Adipocyte (in vitro differentiated cells): ENCODE measurements around the gene STING1.

Experiments used
- DNase-seq: peaks from one replicate; pipeline ENCODE4 v3.0.0-alpha.2; 2015; ENCODE audit warnings: low read depth
- H3K27me3 ChIP-seq: replicated peaks from 2 replicates; pipeline ENCODE4 v1.7.0; 2013; ENCODE audit warnings: mild to moderate bottlenecking, low read length, moderate library complexity; ENCODE audit not compliant: control insufficient read depth, insufficient read depth
- H3K36me3 ChIP-seq: 2 replicates; pipeline ENCODE4 v1.7.0; 2013; ENCODE audit warnings: low read length, mild to moderate bottlenecking, moderate library complexity; ENCODE audit not compliant: control insufficient read depth, insufficient read depth, severe bottlenecking
- H3K4me1 ChIP-seq: 2 replicates; pipeline ENCODE4 v1.7.0; 2013; ENCODE audit warnings: mild to moderate bottlenecking, low read length, moderate library complexity; ENCODE audit not compliant: control insufficient read depth, insufficient read depth
- H3K4me3 ChIP-seq: 2 replicates; pipeline ENCODE4 v1.7.0; 2013; ENCODE audit warnings: mild to moderate bottlenecking, low read length, moderate library complexity
- H3K9ac ChIP-seq: 2 replicates; pipeline ENCODE4 v1.7.0; 2013; ENCODE audit warnings: mild to moderate bottlenecking, low read length, moderate library complexity
- H3K9me3 ChIP-seq: 2 replicates; pipeline ENCODE4 v1.7.0; 2013; ENCODE audit warnings: mild to moderate bottlenecking, low read length, moderate library complexity; ENCODE audit not compliant: control insufficient read depth

The STING1 gene

DNA sequence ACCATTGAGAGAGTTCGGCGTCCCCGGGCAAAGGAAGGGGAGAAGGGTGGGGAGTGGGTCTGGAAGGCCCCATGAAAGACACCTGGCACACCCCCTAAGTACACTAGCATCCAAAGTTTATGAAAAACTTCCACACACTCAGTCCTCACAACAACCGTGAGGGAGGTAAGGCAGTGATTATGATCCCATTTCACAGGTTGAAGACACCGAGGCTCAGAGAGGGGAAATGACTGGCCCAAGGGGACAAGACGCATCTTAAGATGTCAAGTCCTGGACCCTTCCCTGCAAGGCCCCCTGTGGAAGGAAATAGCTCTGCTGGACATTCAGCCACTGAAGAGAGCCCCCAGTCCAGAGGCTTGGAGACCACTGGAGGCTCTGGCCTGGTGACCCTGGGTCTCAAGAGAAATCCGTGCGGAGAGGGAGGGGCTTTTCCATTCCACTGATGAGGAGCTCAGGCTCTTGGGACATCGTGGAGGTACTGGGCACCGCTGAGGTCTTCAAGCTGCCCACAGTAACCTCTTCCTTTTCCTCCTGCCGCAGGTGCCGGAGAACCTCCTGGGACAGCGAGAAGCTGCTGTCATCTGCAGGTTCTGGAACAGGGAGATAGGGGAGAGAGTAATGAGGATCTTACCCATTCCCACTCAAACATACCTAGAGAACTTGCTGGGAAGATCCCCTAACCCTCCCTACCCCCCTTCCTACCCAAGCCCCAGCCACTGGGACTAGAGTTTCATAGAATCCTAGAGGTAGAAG is 6.5 kb downstream of the STING1 start:
- Histone ChIP-seq H3K4me1 (peaks cover 37% of the 10 kb centered on the region), H3K9ac (no peak overlapping the region), H3K4me3 (no peak overlapping the region), H3K9me3 (no peaks in the 10 kb centered on the region), H3K36me3 (peaks cover 23% of the 10 kb centered on the region), H3K27me3 (no peaks in the 10 kb centered on the region)
- no peak for DNase-seq

DNA sequence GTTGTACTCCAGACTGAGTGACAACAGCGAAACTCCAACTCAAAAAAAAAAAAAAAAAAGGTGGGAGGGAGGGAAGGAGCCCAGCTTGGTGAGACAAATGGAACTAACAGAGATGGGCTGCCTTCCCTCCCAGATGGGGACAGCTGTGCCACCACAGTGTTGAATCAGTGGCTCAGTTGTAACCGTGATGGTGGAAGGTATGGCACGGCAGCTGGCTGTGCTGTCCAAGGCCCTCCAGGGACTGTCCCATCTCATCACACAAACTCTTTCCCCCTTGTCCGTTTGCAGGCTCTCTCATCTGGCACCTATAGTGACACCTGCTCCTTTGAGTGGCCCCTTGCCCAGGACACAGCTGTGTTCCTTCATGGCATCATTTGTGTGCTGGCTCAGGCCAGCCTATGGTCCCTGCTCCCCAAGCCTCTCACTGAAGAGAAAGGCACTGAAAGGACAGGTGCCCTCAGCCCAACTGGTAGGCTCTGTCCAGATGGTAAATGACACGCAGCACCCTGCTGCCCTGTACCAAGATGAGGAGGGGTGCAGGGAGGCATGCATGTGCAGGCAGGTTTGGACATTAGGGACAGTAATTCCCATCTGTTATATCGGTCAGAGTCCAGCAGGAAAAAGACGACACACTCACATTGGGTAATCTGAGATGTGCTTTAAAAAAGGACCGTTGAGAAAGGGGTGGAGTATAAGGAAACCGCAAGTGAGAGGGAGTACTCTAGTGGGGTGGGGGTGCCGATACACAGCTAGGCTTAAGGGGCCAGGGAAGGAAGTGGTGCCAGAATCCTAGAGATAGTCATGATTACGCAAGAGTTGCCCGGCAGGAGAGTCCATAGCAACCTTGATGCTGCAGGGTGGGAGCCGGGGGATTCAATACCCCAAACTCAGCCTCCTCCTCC is 7.4 kb downstream of the STING1 start:
- H3K9me3 ChIP-seq = no peaks in the 10 kb centered on the region
- H3K36me3 ChIP-seq = peaks cover 23% of the 10 kb centered on the region
- no peak overlapping the region for H3K4me3 ChIP-seq
- DNase-seq = peak; percentile 60
- no peak overlapping the region for H3K9ac ChIP-seq
- H3K4me1 ChIP-seq = peaks cover 34% of the 10 kb centered on the region
- H3K27me3 ChIP-seq = no peaks in the 10 kb centered on the region

- peak; percentile 23 for DNase-seq
- no peaks in the 10 kb centered on the region for H3K9me3 ChIP-seq
- H3K4me3 ChIP-seq = no peak overlapping the region
- peaks cover 23% of the 10 kb centered on the region for H3K36me3 ChIP-seq
- H3K27me3 ChIP-seq = no peaks in the 10 kb centered on the region
- peaks cover 44% of the 10 kb centered on the region for H3K4me1 ChIP-seq
- H3K9ac ChIP-seq = peak overlapping the region; percentile 48
Observed at GRCh38 chr5:139473565-139473964, 9.0 kb downstream of the STING1 start.

DNA sequence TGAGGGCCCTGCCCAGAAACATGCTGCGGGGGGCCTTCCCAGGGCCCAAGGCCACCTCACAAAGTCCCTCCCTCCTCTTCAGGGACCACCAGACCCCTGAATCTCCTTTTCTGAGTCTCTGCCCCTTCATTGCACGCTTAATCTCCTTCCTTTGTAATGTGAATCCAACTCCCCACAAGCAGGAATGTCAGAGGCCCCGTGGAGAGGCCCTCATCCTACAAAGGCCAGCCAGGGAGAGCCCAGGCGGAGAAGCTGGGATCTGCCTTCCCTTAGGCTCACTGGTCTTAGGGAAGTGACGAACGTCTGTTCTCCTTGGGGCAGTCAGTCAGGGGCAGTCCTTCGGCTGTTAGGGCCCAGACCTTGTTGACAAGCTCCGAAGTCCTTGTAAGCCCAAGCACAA is 9.5 kb downstream of the STING1 start:
- H3K27me3 ChIP-seq = no peaks in the 10 kb centered on the region
- peaks cover 19% of the 10 kb centered on the region for H3K36me3 ChIP-seq
- H3K4me1 ChIP-seq = peaks cover 48% of the 10 kb centered on the region
- no peaks in the 10 kb centered on the region for H3K9me3 ChIP-seq
- H3K9ac ChIP-seq = peak overlapping the region; percentile 48
- H3K4me3 ChIP-seq = no peak overlapping the region
- peak; percentile 40 for DNase-seq

- H3K4me1 ChIP-seq = peaks cover 49% of the 10 kb centered on the region
- H3K9ac ChIP-seq = peak overlapping the region; percentile 48
- peaks cover 13% of the 10 kb centered on the region for H3K36me3 ChIP-seq
- no peaks in the 10 kb centered on the region for H3K9me3 ChIP-seq
- H3K27me3 ChIP-seq = no peaks in the 10 kb centered on the region
- no peak for DNase-seq
- no peak overlapping the region for H3K4me3 ChIP-seq
Observed at GRCh38 chr5:139472386-139473030, 10.1 kb downstream of the STING1 start.

DNA sequence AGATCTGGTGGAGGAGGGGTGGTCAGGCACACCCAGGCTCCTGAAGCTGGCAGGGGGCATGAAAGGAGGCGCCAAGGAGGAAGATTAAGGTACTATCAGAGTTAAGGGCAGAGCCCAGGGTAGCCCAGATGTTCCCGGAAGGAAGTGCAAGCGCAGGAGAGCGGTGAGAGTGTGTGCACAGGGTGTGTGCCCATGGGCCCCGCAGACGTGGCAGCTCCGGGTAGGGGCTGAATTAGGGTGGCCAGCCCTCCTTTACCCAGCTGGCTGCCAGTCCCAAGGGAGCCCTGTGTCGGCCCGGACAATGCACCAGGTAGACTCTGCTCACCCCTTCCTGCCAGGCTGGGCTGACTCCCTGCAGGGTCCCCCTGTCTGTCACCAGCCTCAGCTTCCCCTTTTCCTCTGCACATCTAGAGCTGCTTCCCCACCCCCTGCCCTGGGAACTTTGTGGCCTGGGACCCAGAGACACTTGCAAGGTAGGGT is 11.7 kb downstream of the STING1 start, which contains the start of gene SMIM33:
SMIM33 (plus strand) TSS at position 184 of the 480 bp plus-strand sequence; CDS start at position 302, 118 bp downstream.
- Histone ChIP-seq H3K36me3 (peaks cover 3% of the 10 kb centered on the region), H3K9me3 (no peaks in the 10 kb centered on the region), H3K4me1 (peaks cover 49% of the 10 kb centered on the region), H3K4me3 (no peak within 1 kb of the TSS), H3K9ac (no peak within 1 kb of the TSS), H3K27me3 (no peaks in the 10 kb centered on the region)
- no peak for DNase-seq

- Histone ChIP-seq H3K9ac (peak overlapping the region; percentile 54), H3K4me1 (peaks cover 27% of the 10 kb centered on the region), H3K36me3 (no peaks in the 10 kb centered on the region), H3K27me3 (no peaks in the 10 kb centered on the region), H3K4me3 (no peak overlapping the region), H3K9me3 (no peaks in the 10 kb centered on the region)
- DNase-seq = no peak
Observed at GRCh38 chr5:139468421-139468931, 14.1 kb downstream of the STING1 start.

DNA sequence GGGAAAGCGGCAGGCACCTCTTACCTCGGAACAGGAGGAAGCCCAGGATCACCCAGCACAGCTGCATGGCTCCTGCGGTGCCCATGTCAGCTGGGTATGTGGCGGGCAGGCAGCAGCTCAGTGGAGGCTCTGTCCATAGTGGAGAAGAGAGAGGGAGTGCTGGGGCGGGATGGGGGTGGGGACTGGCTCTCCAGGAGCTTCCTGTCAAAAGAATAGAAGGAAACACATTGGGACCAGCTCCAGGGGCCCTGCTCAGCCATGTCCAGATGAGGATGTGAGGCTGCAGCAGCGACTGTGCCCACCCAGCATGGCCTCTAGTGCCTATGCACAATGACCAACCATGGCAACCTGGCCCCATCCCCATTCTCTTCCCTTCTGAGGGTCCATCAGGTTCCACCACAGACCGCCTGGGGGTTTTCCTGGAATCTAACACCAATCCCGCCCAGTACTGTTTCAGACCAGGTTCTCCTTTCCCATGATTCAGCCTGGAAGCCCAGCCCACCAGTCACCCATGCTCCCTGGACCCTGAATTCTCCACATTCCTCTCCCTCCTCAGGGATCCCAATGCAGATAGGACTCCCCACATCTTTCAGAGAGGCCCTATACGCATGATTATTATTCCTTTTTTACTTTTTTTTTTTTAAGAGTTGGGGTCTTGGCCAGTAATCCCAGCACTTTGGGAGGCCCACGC is 19.8 kb downstream of the STING1 start, which contains the start of gene ECSCR:
ECSCR (minus strand) TSS at position 158 of the 691 bp plus-strand sequence; CDS start at position 85, 73 bp downstream.
- H3K36me3 ChIP-seq = no peaks in the 10 kb centered on the region
- no peaks in the 10 kb centered on the region for H3K27me3 ChIP-seq
- H3K9ac ChIP-seq = no peak within 1 kb of the TSS
- DNase-seq = no peak
- no peaks in the 10 kb centered on the region for H3K4me1 ChIP-seq
- no peak within 1 kb of the TSS for H3K4me3 ChIP-seq
- no peaks in the 10 kb centered on the region for H3K9me3 ChIP-seq

- H3K9me3 ChIP-seq = no peaks in the 10 kb centered on the region
Observed at GRCh38 chr5:139461698-139462097, 20.9 kb downstream of the STING1 start.

GRCh38 chr5:139461176-139461575 is 21.4 kb downstream of the STING1 start:
- Histone ChIP-seq H3K9me3 (no peaks in the 10 kb centered on the region), H3K4me1 (no peaks in the 10 kb centered on the region), H3K27me3 (no peaks in the 10 kb centered on the region), H3K36me3 (no peaks in the 10 kb centered on the region), H3K4me3 (no peak overlapping the region), H3K9ac (no peak overlapping the region)
- DNase-seq = no peak

More at GRCh38 chr5:139461698-139462097, 20.9 kb downstream of the STING1 start:
- peak; percentile 25 for DNase-seq
- no peak overlapping the region for H3K4me3 ChIP-seq
- no peaks in the 10 kb centered on the region for H3K27me3 ChIP-seq
- no peaks in the 10 kb centered on the region for H3K36me3 ChIP-seq
- no peak overlapping the region for H3K9ac ChIP-seq
- H3K4me1 ChIP-seq = no peaks in the 10 kb centered on the region
